SH-SY5Y (cell line): ENCODE results near the gene OR6N1.

Source experiments
- GATA2 ChIP-seq: IDR thresholded peaks from 2 replicates; pipeline ENCODE4 v1.6.1; 2011; ENCODE audit warnings: mild to moderate bottlenecking, low read depth, low read length
- GATA3 ChIP-seq: IDR thresholded peaks from 2 replicates; pipeline ENCODE4 v1.6.1; 2011; ENCODE audit warnings: low read depth, mild to moderate bottlenecking, low read length, moderate library complexity

Gene OR6N1

GRCh38 chr1:158719664-158720063, 52.3 kb downstream of the OR6N1 start:
- no peak for TF ChIP-seq GATA3
- no peak for TF ChIP-seq GATA2

DNA sequence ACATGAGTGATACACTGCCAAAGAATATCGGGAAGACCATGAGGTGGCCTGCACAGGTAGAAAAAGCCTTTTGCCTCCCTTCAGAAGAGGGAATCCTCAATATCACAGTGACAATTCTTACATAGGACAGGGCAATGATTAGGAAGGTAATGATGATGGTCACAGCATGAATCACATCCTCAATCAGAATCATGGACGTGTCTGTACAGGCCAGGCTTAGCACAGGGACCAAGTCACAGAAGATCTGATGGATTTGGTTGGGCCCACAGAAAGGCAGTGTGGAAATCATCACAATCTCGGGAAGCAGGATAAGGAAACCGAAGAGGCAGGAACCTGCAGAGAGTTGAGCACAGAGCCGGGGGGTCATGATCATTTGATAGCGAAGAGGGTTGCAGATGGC, 54.7 kb downstream of the OR6N1 start:
- TF ChIP-seq GATA2 (no peak), GATA3 (no peak)

DNA sequence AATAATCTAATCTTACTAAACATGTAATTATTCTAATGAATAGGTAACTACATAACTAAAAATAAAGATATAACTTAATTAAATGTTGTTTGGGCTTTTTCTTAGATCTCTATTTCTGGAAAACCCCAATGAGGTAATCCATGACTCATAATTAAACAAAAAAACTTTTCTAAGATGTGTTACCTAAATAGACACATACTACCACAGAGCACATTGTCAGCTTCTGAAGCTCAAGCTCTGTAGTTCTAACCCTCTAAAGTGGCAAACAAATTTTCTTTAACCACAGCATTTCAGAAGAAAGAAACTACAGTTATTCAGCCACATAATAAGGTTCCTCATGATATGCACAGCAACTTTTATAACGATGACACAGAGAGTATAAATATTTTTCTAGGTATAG, 55.7 kb downstream of the OR6N1 start:
- no peak for TF ChIP-seq GATA3
- no peak for TF ChIP-seq GATA2

DNA sequence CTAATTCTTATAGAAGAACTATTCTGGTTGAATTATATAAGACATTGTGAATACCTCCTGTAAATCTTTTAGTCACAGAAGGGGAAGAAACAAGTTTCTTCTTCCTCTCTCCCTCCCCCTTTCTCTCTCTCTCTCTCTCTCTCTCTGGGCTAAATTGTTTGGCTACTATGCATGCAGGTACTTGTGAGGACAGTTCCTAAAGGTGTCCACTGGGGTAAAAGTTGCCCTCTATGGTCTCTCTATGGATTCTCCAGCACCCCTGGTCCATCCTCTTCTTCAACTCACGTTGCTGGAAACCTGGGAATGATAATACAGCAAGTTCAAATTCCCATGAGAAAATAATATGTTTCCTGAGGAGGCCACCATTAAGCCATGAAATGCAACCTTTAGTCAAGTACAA, 57.2 kb downstream of the OR6N1 start:
- TF ChIP-seq GATA2 (no peak), GATA3 (no peak)
